GM12875 (cell line): Measurements from ENCODE around the gene FUNDC1.

Experiments
- H3K4me3 ChIP-seq: one replicate; pipeline ENCODE4 v1.5.1; 2011; ENCODE audit warnings: low read depth, low read length, control low read depth
- CTCF ChIP-seq: IDR thresholded peaks from 2 replicates; pipeline ENCODE4 v1.5.1; 2011; ENCODE audit warnings: low read depth, mild to moderate bottlenecking, control low read depth, inconsistent platforms, low read length, moderate library complexity, borderline replicate concordance; ENCODE audit not compliant: insufficient read depth

FUNDC1 gene

DNA sequence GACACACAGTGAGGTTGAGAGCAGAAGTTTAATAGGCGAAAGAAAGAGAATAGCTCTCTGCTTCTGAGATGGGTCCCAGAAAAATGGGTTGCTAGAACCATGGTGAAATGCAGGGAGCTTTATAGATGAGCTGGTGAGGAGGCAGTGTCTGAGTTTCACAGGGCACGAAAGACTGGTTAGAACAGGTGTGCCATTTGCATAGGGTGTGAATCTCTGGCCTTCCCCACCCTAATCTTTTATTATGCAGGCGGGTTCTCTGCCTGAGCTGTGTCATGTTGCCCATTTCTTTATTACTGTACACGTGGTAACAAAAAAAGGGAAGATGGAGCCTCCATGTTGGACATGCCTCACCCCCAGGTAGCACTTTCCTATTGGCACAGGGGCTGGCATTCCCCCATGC is 39.1 kb downstream of the FUNDC1 start:
- no peak for TF ChIP-seq CTCF
- no peak overlapping the region for H3K4me3 ChIP-seq

GRCh38 chrX:44495091-44495490 is 47.6 kb downstream of the FUNDC1 start:
- no peak for TF ChIP-seq CTCF
- no peak overlapping the region for H3K4me3 ChIP-seq

DNA sequence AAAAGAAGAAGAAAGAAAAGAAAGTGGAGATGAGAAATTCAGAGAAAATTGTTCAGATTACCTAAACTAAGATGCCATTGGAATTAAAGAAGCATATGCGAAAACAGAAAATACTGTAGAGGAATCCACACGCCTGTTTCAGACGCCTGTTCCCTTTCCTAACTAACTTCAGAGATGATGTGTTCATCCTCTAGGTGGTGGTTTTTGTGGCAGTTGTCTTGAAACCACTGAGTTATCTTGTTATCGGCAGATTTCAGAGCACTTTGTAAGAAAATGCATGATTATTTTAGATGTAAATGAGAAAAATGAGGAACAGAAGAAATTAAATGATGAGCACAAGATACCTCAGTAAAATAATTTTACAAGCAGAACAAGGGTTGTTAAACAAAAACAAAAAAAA is 48.3 kb downstream of the FUNDC1 start:
- H3K4me3 ChIP-seq: no peak overlapping the region
- no peak for TF ChIP-seq CTCF

DNA sequence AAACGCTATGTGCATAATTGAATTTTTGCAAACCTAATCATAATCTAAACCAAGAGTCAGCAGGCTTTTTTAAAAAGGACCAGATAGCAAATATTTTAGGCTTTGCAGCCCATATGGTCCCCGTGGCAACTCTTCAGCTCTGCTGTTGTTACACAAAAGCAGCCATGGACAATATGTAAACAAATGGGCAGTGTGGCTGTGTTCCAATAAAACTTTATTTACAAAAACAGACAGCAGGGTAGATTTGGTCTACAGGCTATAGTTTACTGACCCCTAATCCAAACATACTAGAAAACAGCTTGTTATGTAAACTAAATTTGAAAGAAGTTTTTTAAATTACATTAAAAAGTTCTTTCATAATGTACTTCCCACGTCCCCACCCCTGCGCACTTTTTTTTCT is 53.1 kb downstream of the FUNDC1 start:
- TF ChIP-seq CTCF: no peak
- no peak overlapping the region for H3K4me3 ChIP-seq

GRCh38 chrX:44484607-44485146 is 58.0 kb downstream of the FUNDC1 start:
- H3K4me3 ChIP-seq: no peak overlapping the region
- TF ChIP-seq CTCF: no peak

- no peak overlapping the region for H3K4me3 ChIP-seq
- TF ChIP-seq CTCF: no peak
Observed at GRCh38 chrX:44483965-44484606, 58.6 kb downstream of the FUNDC1 start.

DNA sequence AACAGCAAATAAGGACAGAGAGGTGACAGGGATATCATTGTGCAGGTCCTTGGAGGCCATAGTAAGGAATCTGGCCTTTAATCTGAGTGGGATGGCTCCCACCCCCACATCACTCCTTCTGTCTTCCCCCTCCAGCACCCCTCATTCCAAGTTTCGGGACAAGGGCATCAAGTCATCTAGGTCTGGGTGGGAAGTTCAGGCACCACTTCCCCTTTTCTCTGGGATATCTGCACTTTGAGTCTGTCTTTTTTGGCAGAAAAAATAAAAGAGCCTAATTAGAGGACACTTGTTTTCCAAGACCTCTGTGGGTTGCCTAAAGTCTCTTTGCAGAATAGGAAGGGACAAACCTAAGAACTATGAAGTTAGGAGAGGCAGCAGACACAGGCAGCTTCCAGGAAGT is 60.1 kb downstream of the FUNDC1 start:
- no peak overlapping the region for H3K4me3 ChIP-seq
- TF ChIP-seq CTCF: no peak
